HFFc6 (cell line): Measurements from ENCODE around the gene HPS3. TPM values are rescaled to one million over a fixed set of nuclear protein-coding genes. Genes with fewer than 3 reads are reported as not detected.

Experiments
- DNase-seq: peaks from one replicate; pipeline ENCODE4 v3.0.0-alpha.2; 2018
- H3K27ac Mint-ChIP-seq: 2 replicates; pipeline ENCODE4 v1.8.0; 2020; ENCODE audit warnings: mild to moderate bottlenecking, mixed read lengths
- H3K27me3 Mint-ChIP-seq: 2 replicates; pipeline ENCODE4 v1.8.0; 2021; ENCODE audit warnings: mild to moderate bottlenecking, moderate library complexity, mixed read lengths; ENCODE audit not compliant: insufficient read depth
- H3K36me3 Mint-ChIP-seq: 2 replicates; pipeline ENCODE4 v1.8.0; 2021; ENCODE audit warnings: low read depth, mixed read lengths
- H3K4me1 Mint-ChIP-seq: 2 replicates; pipeline ENCODE4 v1.8.0; 2020; ENCODE audit warnings: low read depth, mixed read lengths
- H3K4me3 Mint-ChIP-seq: 2 replicates; pipeline ENCODE4 v1.8.0; 2020; ENCODE audit warnings: mild to moderate bottlenecking, moderate library complexity, mixed read lengths
- H3K9me3 Mint-ChIP-seq: 2 replicates; pipeline ENCODE4 v1.8.0; 2020; ENCODE audit warnings: mild to moderate bottlenecking, mixed read lengths
- CTCF ChIP-seq: fragments of 200-600 bp; sonication (generic); IDR thresholded peaks from 2 replicates; pipeline ENCODE4 v1.5.0; 2021; ENCODE audit warnings: antibody characterized with exemption, mild to moderate bottlenecking
- total RNA-seq, 6 experiments: library from RNA; stranded (reverse); fragmentation: NEBNext Ultra II Directional; extraction: Animal tissue kit (Norgen Biotek cat#: 25700); gene quantifications; 2 replicates in 1 of 6; 3 replicates in 5 of 6; pipeline ENCODE4 v1.2.3, GENCODE V29; 2021

HPS3 gene
- total RNA-seq, 6 experiments from 2014 or later, result 15.6 to 24.8 (median 20.7) TPM

- Mint-ChIP-seq H3K27ac (no peak overlapping the region), H3K4me3 (no peak overlapping the region), H3K36me3 (peaks cover 19% of the 10 kb centered on the region), H3K9me3 (no peaks in the 10 kb centered on the region), H3K4me1 (peaks cover 4% of the 10 kb centered on the region; the same call in 1 of the 2 replicates), H3K27me3 (no peaks in the 10 kb centered on the region)
- no peak for TF ChIP-seq CTCF
- DNase-seq, result no peak
Measured at GRCh38 chr3:149142682-149143081, 13.2 kb downstream of the HPS3 start.

GRCh38 chr3:149145356-149145755 is 15.9 kb downstream of the HPS3 start:
- no peak overlapping the region for H3K4me3 Mint-ChIP-seq
- H3K36me3 Mint-ChIP-seq, result peaks cover 26% of the 10 kb centered on the region
- no peak for TF ChIP-seq CTCF
- H3K27me3 Mint-ChIP-seq, result no peaks in the 10 kb centered on the region
- H3K4me1 Mint-ChIP-seq, result peaks cover 4% of the 10 kb centered on the region; the same call in 1 of the 2 replicates
- DNase-seq, result no peak
- H3K27ac Mint-ChIP-seq, result no peak overlapping the region
- no peaks in the 10 kb centered on the region for H3K9me3 Mint-ChIP-seq

GRCh38 chr3:149145974-149146373 is 16.5 kb downstream of the HPS3 start:
- Mint-ChIP-seq H3K36me3 (peaks cover 28% of the 10 kb centered on the region), H3K27ac (no peak overlapping the region), H3K4me3 (no peak overlapping the region), H3K9me3 (no peaks in the 10 kb centered on the region), H3K27me3 (no peaks in the 10 kb centered on the region), H3K4me1 (peaks cover 4% of the 10 kb centered on the region; the same call in 1 of the 2 replicates)
- no peak for DNase-seq
- no peak for TF ChIP-seq CTCF

- Mint-ChIP-seq H3K27ac (no peak overlapping the region), H3K27me3 (no peaks in the 10 kb centered on the region; the same call in 1 of the 2 replicates), H3K4me1 (peaks cover 26% of the 10 kb centered on the region), H3K9me3 (no peaks in the 10 kb centered on the region), H3K4me3 (no peak overlapping the region), H3K36me3 (peaks cover 25% of the 10 kb centered on the region)
- TF ChIP-seq CTCF, result no peak
- no peak for DNase-seq
Measured at GRCh38 chr3:149150436-149150835, 21.0 kb downstream of the HPS3 start.

GRCh38 chr3:149151843-149152242 is 22.4 kb downstream of the HPS3 start:
- peak; percentile 58 for DNase-seq
- Mint-ChIP-seq H3K27ac (peak overlapping the region; percentile 77), H3K36me3 (peaks cover 23% of the 10 kb centered on the region), H3K4me3 (no peak overlapping the region), H3K27me3 (no peaks in the 10 kb centered on the region; the same call in 1 of the 2 replicates), H3K4me1 (peaks cover 24% of the 10 kb centered on the region), H3K9me3 (no peaks in the 10 kb centered on the region)
- no peak for TF ChIP-seq CTCF

- no peak overlapping the region for H3K4me3 Mint-ChIP-seq
- peaks cover 24% of the 10 kb centered on the region for H3K4me1 Mint-ChIP-seq
- no peaks in the 10 kb centered on the region; the same call in 1 of the 2 replicates for H3K27me3 Mint-ChIP-seq
- no peak for DNase-seq
- H3K27ac Mint-ChIP-seq, result peak overlapping the region; percentile 77
- H3K36me3 Mint-ChIP-seq, result peaks cover 26% of the 10 kb centered on the region
- no peaks in the 10 kb centered on the region for H3K9me3 Mint-ChIP-seq
- TF ChIP-seq CTCF, result no peak
Measured at GRCh38 chr3:149152420-149152819, 23.0 kb downstream of the HPS3 start.
